ENCODE measurements around the gene TM4SF4.

GRCh38 chr3:149430216-149430615 is 44.3 kb upstream of the TM4SF4 start:
- no peak for TF ChIP-seq EZH2 (IDR thresholded peaks at IDR 0.05; ENCODE audit: insufficient read depth, low read length)
- TF ChIP-seq CTCF (IDR thresholded peaks at IDR 0.05; ENCODE audit: insufficient read depth, low read depth, low read length), result no peak

Measured in astrocyte (in vitro differentiated cells and primary cell).